H1 (cell line): Measurements from ENCODE around the gene TCF4.

Experiments used
- CBX5 ChIP-seq: fragments of 300-800, 300-1000 bp; sonication (generic); IDR thresholded peaks from 2 replicates; pipeline ENCODE4 v1.7.1; 2016; ENCODE audit warnings: antibody characterized with exemption, low read length, low read depth
- EZH2 ChIP-seq: fragments of 200-600 bp; sonication (generic); IDR thresholded peaks from 2 replicates; pipeline ENCODE4 v1.7.1; 2012; ENCODE audit warnings: low read depth, mild to moderate bottlenecking, moderate library complexity, low read length, inconsistent platforms; ENCODE audit not compliant: severe bottlenecking
- POLR2A ChIP-seq, 2 experiments: IDR thresholded peaks; 1 replicate in 1 of 2; 2 replicates in 1 of 2; pipeline ENCODE4 v1.6.1; 2011; ENCODE audit warnings: low read depth in 2 of 2, low read length in 2 of 2, mild to moderate bottlenecking in 2 of 2; ENCODE audit errors: control extremely low read depth in 1 of 2
- TF ChIP-seq, protein P1 (sequence below): IDR thresholded peaks from 2 replicates; pipeline ENCODE4 v1.6.1; 2011; ENCODE audit warnings: low read depth, mild to moderate bottlenecking, low read length; ENCODE audit not compliant: insufficient read depth
- TF ChIP-seq, protein P2 (sequence below), 3 experiments: IDR thresholded peaks; 1 replicate in 2 of 3; 2 replicates in 1 of 3; pipeline versions ENCODE4 v1.5.1 to v1.6.1; 2011; ENCODE audit warnings: low read length in 3 of 3, mild to moderate bottlenecking in 3 of 3, inconsistent platforms in 2 of 3, low read depth in 1 of 3, moderate library complexity in 1 of 3; ENCODE audit not compliant: insufficient read depth in 1 of 3; ENCODE audit errors: control extremely low read depth in 1 of 3

DNA sequence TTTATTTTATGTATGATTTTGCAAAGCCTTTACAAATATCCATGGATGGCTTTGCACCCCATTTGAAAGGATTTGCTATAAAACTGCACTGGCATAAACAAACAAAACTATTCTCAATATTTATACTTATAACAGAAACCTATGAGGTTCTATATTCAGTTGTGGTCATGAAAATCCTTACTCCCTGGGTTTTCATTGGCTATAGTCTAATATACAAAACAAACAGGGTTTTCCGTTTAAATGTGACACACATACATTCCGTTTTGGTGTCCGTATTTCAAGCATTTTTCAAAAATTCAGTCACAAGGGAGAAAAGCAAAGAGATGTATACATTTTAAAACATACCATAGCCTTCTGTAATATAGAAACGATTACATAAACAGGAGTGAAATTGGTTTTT lies 100.0 kb downstream of the TCF4 start:
- TF ChIP-seq, protein P1, sequence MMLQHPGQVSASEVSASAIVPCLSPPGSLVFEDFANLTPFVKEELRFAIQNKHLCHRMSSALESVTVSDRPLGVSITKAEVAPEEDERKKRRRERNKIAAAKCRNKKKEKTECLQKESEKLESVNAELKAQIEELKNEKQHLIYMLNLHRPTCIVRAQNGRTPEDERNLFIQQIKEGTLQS, result no peak
- TF ChIP-seq, protein P2, sequence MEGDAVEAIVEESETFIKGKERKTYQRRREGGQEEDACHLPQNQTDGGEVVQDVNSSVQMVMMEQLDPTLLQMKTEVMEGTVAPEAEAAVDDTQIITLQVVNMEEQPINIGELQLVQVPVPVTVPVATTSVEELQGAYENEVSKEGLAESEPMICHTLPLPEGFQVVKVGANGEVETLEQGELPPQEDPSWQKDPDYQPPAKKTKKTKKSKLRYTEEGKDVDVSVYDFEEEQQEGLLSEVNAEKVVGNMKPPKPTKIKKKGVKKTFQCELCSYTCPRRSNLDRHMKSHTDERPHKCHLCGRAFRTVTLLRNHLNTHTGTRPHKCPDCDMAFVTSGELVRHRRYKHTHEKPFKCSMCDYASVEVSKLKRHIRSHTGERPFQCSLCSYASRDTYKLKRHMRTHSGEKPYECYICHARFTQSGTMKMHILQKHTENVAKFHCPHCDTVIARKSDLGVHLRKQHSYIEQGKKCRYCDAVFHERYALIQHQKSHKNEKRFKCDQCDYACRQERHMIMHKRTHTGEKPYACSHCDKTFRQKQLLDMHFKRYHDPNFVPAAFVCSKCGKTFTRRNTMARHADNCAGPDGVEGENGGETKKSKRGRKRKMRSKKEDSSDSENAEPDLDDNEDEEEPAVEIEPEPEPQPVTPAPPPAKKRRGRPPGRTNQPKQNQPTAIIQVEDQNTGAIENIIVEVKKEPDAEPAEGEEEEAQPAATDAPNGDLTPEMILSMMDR (IDR thresholded peaks at IDR 0.05; ENCODE audit: control extremely low read depth in 1 of 3, insufficient read depth in 1 of 3, low read depth in 1 of 3, low read length in 3 of 3), result no peak
- no peak for TF ChIP-seq POLR2A (IDR thresholded peaks at IDR 0.05; ENCODE audit: control extremely low read depth in 1 of 2, low read depth in 2 of 2, low read length in 2 of 2)
- TF ChIP-seq CBX5, result no peak
- no peak for TF ChIP-seq EZH2
